Prostate gland (tissue), 2 donors: Measurements from ENCODE around the gene TLCD3A. TPM values are rescaled to one million over a fixed set of nuclear protein-coding genes. Genes with fewer than 3 reads are reported as not detected.

ENCODE experiments used
- DNase-seq: peaks from one replicate; pipeline ENCODE4 v3.0.0-alpha.2; 2019; ENCODE audit warnings: low spot score
- H3K27ac ChIP-seq, 2 donors: fragments of 200-600 bp; sonication (generic); 2 replicates each; pipeline ENCODE4 v1.5.1; 2017 to 2019
- H3K27me3 ChIP-seq: fragments of 200-600 bp; sonication (generic); replicated peaks from 2 replicates; pipeline ENCODE4 v1.5.1; 2019; ENCODE audit not compliant: insufficient read depth
- H3K36me3 ChIP-seq, 2 donors: fragments of 200-600 bp; sonication (generic); 1 replicate in 1 of 2; 2 replicates in 1 of 2; pipeline versions ENCODE4 v1.5.1 to v1.8.1; 2017 to 2019
- H3K4me1 ChIP-seq: fragments of 200-600 bp; sonication (generic); replicated peaks from 2 replicates; pipeline ENCODE4 v1.5.1; 2019
- H3K4me3 ChIP-seq, 2 donors: fragments of 200-600 bp; sonication (generic); 2 replicates each; pipeline ENCODE4 v1.5.1; 2017 to 2019
- H3K9me3 ChIP-seq: fragments of 200-600 bp; sonication (generic); 2 replicates; pipeline ENCODE4 v1.5.1; 2017
- CTCF ChIP-seq, 4 experiments: fragments of 200-600 bp in 2 of 4; fragments of 450-650 bp in 2 of 4; sonication (generic) in 2 of 4; IDR thresholded peaks; 1 replicate in 3 of 4; 2 replicates in 1 of 4; pipeline ENCODE4 v1.5.1; 2016 to 2019; ENCODE audit warnings: antibody characterized with exemption in 4 of 4, mild to moderate bottlenecking in 2 of 4, moderate library complexity in 2 of 4
- POLR2A ChIP-seq: fragments of 450-650 bp; IDR thresholded peaks from one replicate; pipeline ENCODE4 v1.6.1; 2016; ENCODE audit warnings: antibody characterized with exemption, mild to moderate bottlenecking
- POLR2AphosphoS5 ChIP-seq: sonication (generic); formaldehyde crosslinking; IDR thresholded peaks from one replicate; pipeline ENCODE4 v1.6.1; 2017; ENCODE audit warnings: antibody characterized with exemption
- WGBS: methylation state at CpG from one replicate; pipeline ENCODE4 v1.1.5; 2018; 5-methylcytosine and 5-hydroxymethylcytosine counted together
- intact Hi-C: fragments of 100-400 bp; cut with DNase I; formaldehyde crosslinking; loops from one replicate; pipeline ENCODE4 v1.14.2; 2022
- total RNA-seq, 2 donors: library from RNA; depleted of rRNA; stranded (reverse); fragments of >200 nt; gene quantifications; one replicate each; pipeline ENCODE4 v1.1.0, GENCODE V29; 2016

TLCD3A gene
- 10 to 100 TPM in 1 of 2 donors, 1 to 10 TPM in 1; 8.1 to 12.0 TPM for total RNA-seq

GRCh38 chr17:732067-732901 lies at the start of gene TLCD3A:
Gene TLCD3A (plus strand): TSS chr17:732596. CDS start chr17:732648, 52 bp downstream.
- Histone ChIP-seq H3K36me3 (no peaks in the 10 kb centered on the region), H3K4me1 (peaks cover 4% of the 10 kb centered on the region), H3K27me3 (no peaks in the 10 kb centered on the region), H3K27ac (peak within 1 kb of the TSS; percentile 88 to 92), H3K9me3 (no peaks in the 10 kb centered on the region), H3K4me3 (peak within 1 kb of the TSS; percentile 75 to 80)
- TF ChIP-seq POLR2AphosphoS5 (no peak), POLR2A (peak; percentile 57)
- WGBS: 0% methylated on average over 8 of the region's 126 CpGs
- DNase-seq: peak; percentile 75
- intact Hi-C loops: loop anchor here (10.0 kb wide), 1 partner anchor 253 kb away; no protein-coding TSS in a partner anchor

GRCh38 chr17:683040-683439 lies 49.4 kb upstream of the TLCD3A start:
- Histone ChIP-seq H3K9me3 (no peaks in the 10 kb centered on the region), H3K36me3 (no peaks in the 10 kb centered on the region), H3K27ac (no peak overlapping the region), H3K4me3 (no peak overlapping the region), H3K27me3 (no peaks in the 10 kb centered on the region), H3K4me1 (no peaks in the 10 kb centered on the region)
- TF ChIP-seq POLR2A: no peak
- no peak for TF ChIP-seq POLR2AphosphoS5
- WGBS: 100% methylated on average over 1 of the region's 1 CpG
- intact Hi-C loops: no loop called here
- no peak for DNase-seq

GRCh38 chr17:683499-684254 lies 48.7 kb upstream of the TLCD3A start:
- no peak for DNase-seq
- TF ChIP-seq POLR2A (no peak), CTCF (IDR thresholded peaks at IDR 0.05) (no peak), POLR2AphosphoS5 (no peak)
- Histone ChIP-seq H3K36me3 (no peaks in the 10 kb centered on the region), H3K4me3 (no peak overlapping the region), H3K4me1 (no peaks in the 10 kb centered on the region), H3K27ac (no peak overlapping the region), H3K9me3 (no peaks in the 10 kb centered on the region), H3K27me3 (no peaks in the 10 kb centered on the region)
- intact Hi-C loops: no loop called here
- 77% methylated on average over 4 of the region's 4 CpGs for WGBS

GRCh38 chr17:685006-685405 lies 47.4 kb upstream of the TLCD3A start:
- no peaks in the 10 kb centered on the region for H3K9me3 ChIP-seq
- H3K27ac ChIP-seq: no peak overlapping the region
- no peak overlapping the region for H3K4me3 ChIP-seq
- DNase-seq: no peak
- WGBS: 93% methylated on average over 6 of the region's 6 CpGs
- no peaks in the 10 kb centered on the region for H3K36me3 ChIP-seq
- no peaks in the 10 kb centered on the region for H3K27me3 ChIP-seq
- intact Hi-C loops: no loop called here
- no peaks in the 10 kb centered on the region for H3K4me1 ChIP-seq
- TF ChIP-seq POLR2AphosphoS5 (no peak), CTCF (IDR thresholded peaks at IDR 0.05) (no peak), POLR2A (no peak)

GRCh38 chr17:688100-688989 lies 44.1 kb upstream of the TLCD3A start:
- Histone ChIP-seq H3K4me1 (no peaks in the 10 kb centered on the region), H3K4me3 (no peak overlapping the region), H3K9me3 (no peaks in the 10 kb centered on the region), H3K36me3 (no peaks in the 10 kb centered on the region), H3K27ac (no peak overlapping the region), H3K27me3 (no peaks in the 10 kb centered on the region)
- TF ChIP-seq CTCF (IDR thresholded peaks at IDR 0.05) (no peak), POLR2AphosphoS5 (no peak), POLR2A (no peak)
- intact Hi-C loops: no loop called here
- 78% methylated on average over 18 of the region's 18 CpGs for WGBS
- no peak for DNase-seq
